BE2C (cell line): ENCODE data around the gene VAX1.

ENCODE experiments used
- DNase-seq: peaks from one replicate; pipeline ENCODE4 v3.0.0-alpha.2; 2020
- H3K27me3 ChIP-seq: fragments of 250-450 bp; sonication (Bioruptor Pico); 2 replicates; pipeline ENCODE4 v1.5.1; 2020; ENCODE audit warnings: mild to moderate bottlenecking
- H3K36me3 ChIP-seq: fragments of 250-450 bp; sonication (Bioruptor Pico); 2 replicates; pipeline ENCODE4 v1.5.1; 2020; ENCODE audit warnings: mild to moderate bottlenecking
- H3K4me1 ChIP-seq: fragments of 250-450 bp; sonication (Bioruptor Pico); 2 replicates; pipeline ENCODE4 v1.5.1; 2020
- H3K4me3 ChIP-seq: 2 replicates; pipeline ENCODE4 v1.5.1; 2011; ENCODE audit warnings: low read depth, low read length
- H3K9me3 ChIP-seq: fragments of 250-450 bp; sonication (Bioruptor Pico); 2 replicates; pipeline ENCODE4 v1.5.1; 2020
- TF ChIP-seq, protein P1 (sequence below): IDR thresholded peaks from 2 replicates; pipeline ENCODE4 v1.5.1; 2012; ENCODE audit warnings: mild to moderate bottlenecking, low read depth, low read length

The VAX1 gene

GRCh38 chr10:117163954-117164548 lies 26.0 kb upstream of the VAX1 start:
- Histone ChIP-seq H3K27me3 (peaks cover 98% of the 10 kb centered on the region), H3K9me3 (no peaks in the 10 kb centered on the region), H3K36me3 (no peaks in the 10 kb centered on the region), H3K4me1 (no peaks in the 10 kb centered on the region; the same call in 1 of the 2 replicates), H3K4me3 (no peak overlapping the region)
- no peak for DNase-seq
- TF ChIP-seq, protein P1, sequence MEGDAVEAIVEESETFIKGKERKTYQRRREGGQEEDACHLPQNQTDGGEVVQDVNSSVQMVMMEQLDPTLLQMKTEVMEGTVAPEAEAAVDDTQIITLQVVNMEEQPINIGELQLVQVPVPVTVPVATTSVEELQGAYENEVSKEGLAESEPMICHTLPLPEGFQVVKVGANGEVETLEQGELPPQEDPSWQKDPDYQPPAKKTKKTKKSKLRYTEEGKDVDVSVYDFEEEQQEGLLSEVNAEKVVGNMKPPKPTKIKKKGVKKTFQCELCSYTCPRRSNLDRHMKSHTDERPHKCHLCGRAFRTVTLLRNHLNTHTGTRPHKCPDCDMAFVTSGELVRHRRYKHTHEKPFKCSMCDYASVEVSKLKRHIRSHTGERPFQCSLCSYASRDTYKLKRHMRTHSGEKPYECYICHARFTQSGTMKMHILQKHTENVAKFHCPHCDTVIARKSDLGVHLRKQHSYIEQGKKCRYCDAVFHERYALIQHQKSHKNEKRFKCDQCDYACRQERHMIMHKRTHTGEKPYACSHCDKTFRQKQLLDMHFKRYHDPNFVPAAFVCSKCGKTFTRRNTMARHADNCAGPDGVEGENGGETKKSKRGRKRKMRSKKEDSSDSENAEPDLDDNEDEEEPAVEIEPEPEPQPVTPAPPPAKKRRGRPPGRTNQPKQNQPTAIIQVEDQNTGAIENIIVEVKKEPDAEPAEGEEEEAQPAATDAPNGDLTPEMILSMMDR = no peak

DNA sequence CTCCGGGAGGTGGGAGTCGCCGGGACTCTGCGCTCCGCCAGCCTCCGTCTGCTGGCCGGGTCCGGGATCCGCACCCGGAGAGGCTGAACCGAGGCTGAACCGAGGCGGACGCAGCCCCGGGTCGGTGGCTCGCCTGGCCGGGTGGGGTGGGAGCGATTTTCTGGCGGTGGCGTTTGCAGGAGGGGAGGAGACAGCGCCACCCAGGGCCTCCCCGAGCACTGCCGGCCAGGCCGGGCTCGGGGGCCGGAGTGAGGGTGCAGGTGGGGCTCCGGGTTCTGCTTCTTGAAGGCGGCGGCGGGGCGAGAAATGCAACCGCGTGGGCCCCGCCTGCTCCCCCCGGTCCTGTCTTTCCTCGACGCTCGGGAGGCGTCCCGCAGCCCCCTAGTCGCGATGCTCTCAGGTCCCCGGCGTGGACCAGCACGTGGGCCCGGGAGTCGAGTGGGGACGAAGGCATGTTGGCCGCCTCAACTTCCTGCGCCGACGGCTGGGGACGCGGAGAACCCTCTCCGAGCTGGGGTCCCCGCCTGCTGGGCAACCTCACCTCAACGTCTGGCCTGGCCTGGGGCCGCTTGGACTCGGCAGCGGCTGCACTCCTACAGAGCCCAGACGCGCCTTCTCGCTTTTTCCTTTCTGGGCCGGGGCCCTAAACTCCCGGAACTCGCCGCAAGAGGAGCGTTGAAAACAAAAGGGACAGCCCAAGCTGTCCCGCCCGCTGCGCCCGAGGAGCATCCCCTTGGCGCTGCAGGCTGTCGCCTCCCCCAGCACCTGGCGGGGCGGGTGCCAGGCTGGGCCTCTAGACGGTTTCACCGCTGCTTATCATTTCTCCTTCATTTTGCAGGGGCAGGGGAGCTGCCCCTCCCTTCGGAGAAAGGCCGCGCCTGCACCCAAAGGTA lies 25.2 kb upstream of the VAX1 start:
- DNase-seq = no peak
- H3K9me3 ChIP-seq = no peaks in the 10 kb centered on the region
- no peak overlapping the region for H3K4me3 ChIP-seq
- no peaks in the 10 kb centered on the region for H3K36me3 ChIP-seq
- peaks cover 100% of the 10 kb centered on the region for H3K27me3 ChIP-seq
- TF ChIP-seq, protein P1 = no peak
- no peaks in the 10 kb centered on the region; the same call in 1 of the 2 replicates for H3K4me1 ChIP-seq

- no peak for DNase-seq
- TF ChIP-seq, protein P1 = no peak
- Histone ChIP-seq H3K36me3 (no peaks in the 10 kb centered on the region), H3K4me3 (no peak overlapping the region), H3K9me3 (no peaks in the 10 kb centered on the region), H3K27me3 (peaks cover 96% of the 10 kb centered on the region), H3K4me1 (no peaks in the 10 kb centered on the region)
Measured at GRCh38 chr10:117162093-117163060, 24.3 kb upstream of the VAX1 start.

DNA sequence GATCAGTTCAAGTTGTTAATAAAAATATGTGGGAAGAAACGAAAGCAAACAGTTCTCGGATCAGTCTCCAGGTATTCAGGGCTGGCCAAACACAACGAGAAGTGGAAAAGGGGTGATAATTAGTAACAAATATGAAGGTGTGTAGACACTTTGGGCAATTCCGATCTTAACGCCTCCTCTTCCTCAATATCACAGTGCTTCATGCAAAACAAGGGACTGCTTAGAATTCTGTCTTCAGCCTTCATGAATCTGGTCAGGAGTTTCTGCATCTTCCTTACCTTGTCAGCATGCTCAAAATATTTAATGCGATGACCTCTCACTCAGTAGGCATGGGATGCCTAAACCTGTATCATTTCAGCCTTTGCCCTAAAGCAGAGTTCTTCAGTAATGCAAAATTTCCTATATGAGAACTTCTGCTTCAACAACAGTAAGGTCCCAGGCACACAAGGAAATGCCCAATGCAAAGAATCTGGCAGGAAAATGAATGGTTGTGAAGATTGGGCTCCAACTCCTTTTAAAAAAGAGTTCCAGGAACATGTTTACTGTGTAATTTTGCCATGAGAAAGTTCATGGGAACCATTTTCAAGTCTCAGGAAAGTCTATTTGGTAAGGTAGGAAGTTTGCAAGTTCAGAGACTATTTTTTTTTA lies 23.4 kb upstream of the VAX1 start:
- TF ChIP-seq, protein P1 = no peak
- no peak for DNase-seq
- Histone ChIP-seq H3K36me3 (no peaks in the 10 kb centered on the region), H3K9me3 (no peaks in the 10 kb centered on the region), H3K4me1 (no peaks in the 10 kb centered on the region), H3K4me3 (no peak overlapping the region), H3K27me3 (peaks cover 94% of the 10 kb centered on the region)

DNA sequence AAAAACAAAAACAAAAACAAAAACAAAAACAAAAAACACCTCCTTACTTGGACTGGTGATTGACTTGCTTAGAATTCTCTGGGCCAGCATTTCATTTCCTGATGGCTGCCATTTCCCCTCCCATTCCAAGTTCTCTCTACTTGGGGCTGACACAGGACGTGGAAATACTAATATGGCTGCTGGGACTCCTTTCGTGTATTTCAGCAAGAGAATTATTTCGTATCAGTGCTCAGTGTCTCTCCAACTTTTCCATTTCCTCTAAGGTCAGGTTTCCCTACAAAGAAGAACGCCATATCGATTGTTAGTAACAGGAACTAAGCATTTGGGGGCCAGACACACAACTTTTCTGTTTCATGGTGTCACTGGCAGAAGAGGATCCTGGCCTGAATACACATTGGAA lies 22.5 kb upstream of the VAX1 start:
- TF ChIP-seq, protein P1 = no peak
- Histone ChIP-seq H3K4me1 (no peaks in the 10 kb centered on the region), H3K4me3 (no peak overlapping the region), H3K27me3 (peaks cover 87% of the 10 kb centered on the region), H3K9me3 (no peaks in the 10 kb centered on the region), H3K36me3 (no peaks in the 10 kb centered on the region)
- DNase-seq = no peak
